Peyer's patch (tissue), 4 donors: ENCODE data around the gene DSTYK. TPM values are rescaled to one million over a fixed set of nuclear protein-coding genes. Genes with fewer than 3 reads are reported as not detected.

ENCODE experiments used
- DNase-seq, 3 donors: peaks; one replicate each; pipeline ENCODE4 v3.0.0-alpha.2; 2017 to 2019
- H3K27ac ChIP-seq, 4 donors: fragments of 200-600 bp; sonication (generic); one replicate each; pipeline ENCODE4 v1.5.1; 2016 to 2019
- H3K27me3 ChIP-seq, 2 donors: fragments of 200-600 bp; sonication (generic); one replicate each; pipeline ENCODE4 v1.5.1; 2019
- H3K36me3 ChIP-seq, 3 donors: fragments of 200-600 bp; sonication (generic); one replicate each; pipeline ENCODE4 v1.5.1; 2016 to 2019
- H3K4me1 ChIP-seq, 4 donors: fragments of 200-600 bp; sonication (generic); one replicate each; pipeline ENCODE4 v1.5.1; 2016 to 2019
- H3K4me3 ChIP-seq, 4 donors: fragments of 200-600 bp; sonication (generic); 1 replicate in 3 of 4; 2 replicates in 1 of 4; pipeline ENCODE4 v1.5.1; 2016 to 2019; ENCODE audit warnings: mild to moderate bottlenecking in 1 of 4
- H3K9me3 ChIP-seq, 4 donors: fragments of 200-600 bp; sonication (generic); one replicate each; pipeline ENCODE4 v1.5.1; 2016 to 2019; ENCODE audit warnings: mild to moderate bottlenecking in 1 of 4
- CTCF ChIP-seq, 6 experiments: fragments of 450-650 bp in 4 of 6; fragments of 200-600 bp in 2 of 6; sonication (generic) in 1 of 6; IDR thresholded peaks; one replicate each; pipeline ENCODE4 v1.5.1; 2017 to 2019; ENCODE audit warnings: antibody characterized with exemption in 6 of 6, mild to moderate bottlenecking in 3 of 6, moderate library complexity in 1 of 6
- POLR2A ChIP-seq, 2 donors: fragments of 450-650 bp; IDR thresholded peaks; one replicate each; pipeline ENCODE4 v1.5.1; 2017; ENCODE audit warnings: antibody characterized with exemption in 2 of 2, mild to moderate bottlenecking in 2 of 2, moderate library complexity in 2 of 2
- total RNA-seq, 4 donors: library from RNA; depleted of rRNA; stranded (reverse); fragments of >200 nt; gene quantifications; one replicate each; pipeline ENCODE4 v1.1.0, GENCODE V29; 2016

The DSTYK gene
- total RNA-seq, 4 donors from 2014 or later: 3.5 to 11.6 (median 6.8) TPM

GRCh38 chr1:205210756-205211168 is 740 bp downstream of the DSTYK start:
- Histone ChIP-seq H3K27ac (peak overlapping the region; percentile 88 to 90 (median 90)), H3K9me3 (no peaks in the 10 kb centered on the region), H3K27me3 (no peaks in the 10 kb centered on the region), H3K36me3 (no peaks in the 10 kb centered on the region), H3K4me1 (peaks cover 0 to 11% (median 0%) of the 10 kb centered on the region in 4 donors), H3K4me3 (peak overlapping the region; percentile 81 to 92 (median 84))
- no peak for TF ChIP-seq POLR2A (IDR thresholded peaks at IDR 0.05)
- TF ChIP-seq CTCF (IDR thresholded peaks at IDR 0.05): no peak
- DNase-seq: peak in 1 of 3 donors; percentile 56

GRCh38 chr1:205208811-205209210 is 2.7 kb downstream of the DSTYK start:
- H3K4me3 ChIP-seq: no peak overlapping the region
- H3K27ac ChIP-seq: no peak overlapping the region
- H3K27me3 ChIP-seq: no peaks in the 10 kb centered on the region
- DNase-seq: no peak
- no peaks in the 10 kb centered on the region for H3K36me3 ChIP-seq
- no peaks in the 10 kb centered on the region for H3K9me3 ChIP-seq
- H3K4me1 ChIP-seq: peaks cover 0 to 11% (median 0%) of the 10 kb centered on the region in 4 donors
- no peak for TF ChIP-seq POLR2A (IDR thresholded peaks at IDR 0.05)
- TF ChIP-seq CTCF (IDR thresholded peaks at IDR 0.05): no peak

GRCh38 chr1:205205055-205205454 is 6.4 kb downstream of the DSTYK start:
- Histone ChIP-seq H3K27me3 (no peaks in the 10 kb centered on the region), H3K27ac (no peak overlapping the region), H3K36me3 (no peaks in the 10 kb centered on the region), H3K4me3 (no peak overlapping the region), H3K4me1 (peaks cover 0 to 6% (median 0%) of the 10 kb centered on the region in 4 donors), H3K9me3 (no peaks in the 10 kb centered on the region)
- TF ChIP-seq POLR2A (IDR thresholded peaks at IDR 0.05) (no peak), CTCF (IDR thresholded peaks at IDR 0.05) (no peak)
- no peak for DNase-seq

- no peak overlapping the region for H3K4me3 ChIP-seq
- no peak for DNase-seq
- H3K27ac ChIP-seq: no peak overlapping the region
- H3K4me1 ChIP-seq: peaks cover 0 to under 1% (median 0%) of the 10 kb centered on the region in 4 donors
- TF ChIP-seq CTCF (IDR thresholded peaks at IDR 0.05) (no peak), POLR2A (IDR thresholded peaks at IDR 0.05) (no peak)
- no peaks in the 10 kb centered on the region for H3K36me3 ChIP-seq
- no peaks in the 10 kb centered on the region for H3K9me3 ChIP-seq
- H3K27me3 ChIP-seq: no peaks in the 10 kb centered on the region
These were observed 7.0 kb downstream of the DSTYK start for GRCh38 chr1:205204552-205204951.

- no peaks in the 10 kb centered on the region for H3K36me3 ChIP-seq
- H3K9me3 ChIP-seq: no peaks in the 10 kb centered on the region
- no peak overlapping the region for H3K27ac ChIP-seq
- TF ChIP-seq POLR2A (IDR thresholded peaks at IDR 0.05): no peak
- TF ChIP-seq CTCF (IDR thresholded peaks at IDR 0.05): no peak
- H3K4me1 ChIP-seq: no peaks in the 10 kb centered on the region
- H3K27me3 ChIP-seq: no peaks in the 10 kb centered on the region
- no peak overlapping the region for H3K4me3 ChIP-seq
- no peak for DNase-seq
These were observed 11.6 kb downstream of the DSTYK start for GRCh38 chr1:205199931-205200299.
